ENCODE results near the gene DVL2. TPM values are rescaled to one million over a fixed set of nuclear protein-coding genes. Genes with fewer than 3 reads are reported as not detected.
"Not testable (repeated sequence)": the region's sequence is repeated elsewhere in the genome, so short reads cannot be mapped to it uniquely, and the experiment has no call there.

DVL2 gene
- total RNA-seq, 1 donor from 2014 or later, result 49.1 TPM

GRCh38 chr17:7195971-7196370 lies 38.3 kb downstream of the DVL2 start:
- no peak for DNase-seq

- no peak for DNase-seq
Measured at GRCh38 chr17:7192271-7192937, 41.9 kb downstream of the DVL2 start.

GRCh38 chr17:7191571-7192270 lies 42.6 kb downstream of the DVL2 start:
- peak; percentile 54 for DNase-seq

GRCh38 chr17:7191069-7191468 lies 43.2 kb downstream of the DVL2 start:
- no peak for DNase-seq

- DNase-seq, result no peak
Measured at GRCh38 chr17:7190276-7190917, 43.9 kb downstream of the DVL2 start.

- DNase-seq, result no peak
Measured at GRCh38 chr17:7186241-7186640, 48.1 kb downstream of the DVL2 start.

- DNase-seq, result no peak
Measured at GRCh38 chr17:7184647-7185046, 49.7 kb downstream of the DVL2 start.

- no peak for DNase-seq
Measured at GRCh38 chr17:7184091-7184488, 50.2 kb downstream of the DVL2 start.

GRCh38 chr17:7183433-7184090 lies 50.8 kb downstream of the DVL2 start:
- no peak for DNase-seq

- not testable (repeated sequence) for DNase-seq
Measured at GRCh38 chr17:7182101-7182500, 52.2 kb downstream of the DVL2 start.

- no peak for DNase-seq
Measured at GRCh38 chr17:7179317-7180254, 54.7 kb downstream of the DVL2 start, which contains the start of gene ASGR1. Gene ASGR1 (minus strand): TSS chr17:7179370. CDS start chr17:7178563, 807 bp downstream.

- no peak for DNase-seq
Measured at GRCh38 chr17:7178973-7179316, 55.4 kb downstream of the DVL2 start.

- DNase-seq, result no peak
Measured at GRCh38 chr17:7177954-7178477, 56.3 kb downstream of the DVL2 start.

GRCh38 chr17:7177191-7177953 lies 56.9 kb downstream of the DVL2 start:
- DNase-seq, result peak; percentile 33

- no peak for DNase-seq
Measured at GRCh38 chr17:7176841-7177190, 57.5 kb downstream of the DVL2 start.

GRCh38 chr17:7176107-7176840 lies 58.0 kb downstream of the DVL2 start:
- DNase-seq, result no peak
